IMR-90 (cell line): Measurements from ENCODE around the gene USP24. TPM values are rescaled to one million over a fixed set of nuclear protein-coding genes. Genes with fewer than 3 reads are reported as not detected.

ENCODE experiments used
- ATAC-seq: fragments of 200-7000 bp; cut with Tn5 transposase; 2 replicates; pipeline ENCODE4 v1.9.1; 2020; ENCODE audit warnings: low read depth, mild to moderate bottlenecking, moderate library complexity
- BruUV-seq: library from RNA; stranded (reverse); fragments of 400-500 nt; replicated peaks from 2 replicates; lab custom pipeline; 2021; lab: Mats Ljungman, UMichigan
- CTCF ChIA-PET: fragments of 300-600 bp; formaldehyde crosslinking; extraction: SDS; loops from one replicate; lab custom pipeline; 2021; ENCODE audit warnings: antibody characterized with exemption; lab: Yijun Ruan, JAX
- POLR2A ChIA-PET: fragments of 300-600 bp; sonication (Branson Sonifier 250); formaldehyde crosslinking; loops from one replicate; lab custom pipeline; 2022; ENCODE audit warnings: antibody characterized with exemption; ENCODE audit not compliant: unreplicated experiment; lab: Charles Lee
- DNase-seq: peaks from one replicate; pipeline ENCODE4 v3.0.0; 2013
- H2AFZ ChIP-seq: replicated peaks from 2 replicates; pipeline ENCODE3; 2013; ENCODE audit warnings: low read length, mild to moderate bottlenecking; ENCODE audit not compliant: poor library complexity
- H2AK5ac ChIP-seq: 2 replicates; pipeline ENCODE4 v1.6.1; 2013; ENCODE audit warnings: low read depth, low read length, inconsistent platforms
- H2AK9ac ChIP-seq: replicated peaks from 2 replicates; pipeline ENCODE3; 2013; ENCODE audit warnings: mild to moderate bottlenecking, low read depth, low read length, moderate library complexity; ENCODE audit not compliant: poor library complexity
- H2BK120ac ChIP-seq: 2 replicates; pipeline ENCODE4 v1.6.1; 2013; ENCODE audit warnings: low read depth, low read length, inconsistent platforms
- H2BK15ac ChIP-seq: 3 replicates; pipeline ENCODE4 v1.6.1; 2013; ENCODE audit warnings: low read depth, low read length, inconsistent platforms
- H2BK20ac ChIP-seq: 2 replicates; pipeline ENCODE4 v1.6.1; 2013; ENCODE audit warnings: low read depth, mild to moderate bottlenecking, inconsistent platforms, low read length, moderate library complexity
- H2BK5ac ChIP-seq: 2 replicates; pipeline ENCODE4 v1.6.1; 2013; ENCODE audit warnings: mild to moderate bottlenecking, low read depth, low read length, inconsistent platforms; ENCODE audit not compliant: poor library complexity, severe bottlenecking
- H3K14ac ChIP-seq: replicated peaks from 2 replicates; pipeline ENCODE4 v1.6.1; 2013; ENCODE audit warnings: low read depth, low read length, inconsistent platforms
- H3K18ac ChIP-seq: 2 replicates; pipeline ENCODE4 v1.6.1; 2013; ENCODE audit warnings: low read depth, low read length, control low read depth
- H3K23ac ChIP-seq: 2 replicates; pipeline ENCODE4 v1.6.1; 2013; ENCODE audit warnings: low read depth, low read length, inconsistent platforms
- H3K27ac ChIP-seq: 2 replicates; pipeline ENCODE4 v1.5.1; 2013; ENCODE audit warnings: mild to moderate bottlenecking, control low read depth, low read length; ENCODE audit not compliant: insufficient read depth
- H3K27me3 ChIP-seq: 2 replicates; pipeline ENCODE4 v1.6.1; 2013; ENCODE audit warnings: low read length; ENCODE audit not compliant: control insufficient read depth, insufficient read depth
- H3K36me3 ChIP-seq: 2 replicates; pipeline ENCODE4 v1.6.1; 2013; ENCODE audit warnings: low read length, mixed read lengths; ENCODE audit not compliant: control insufficient read depth, insufficient read depth
- H3K4ac ChIP-seq: 2 replicates; pipeline ENCODE4 v1.6.1; 2013; ENCODE audit warnings: low read depth, low read length, inconsistent platforms
- H3K4me1 ChIP-seq: 2 replicates; pipeline ENCODE4 v1.6.1; 2013; ENCODE audit warnings: low read length, mixed read lengths; ENCODE audit not compliant: control insufficient read depth, insufficient read depth
- H3K4me2 ChIP-seq: 2 replicates; pipeline ENCODE4 v1.6.1; 2013; ENCODE audit warnings: low read depth, mild to moderate bottlenecking, control low read depth, low read length, moderate library complexity
- H3K4me3 ChIP-seq: 2 replicates; pipeline ENCODE4 v1.5.1; 2013; ENCODE audit warnings: low read depth, mild to moderate bottlenecking, control low read depth, low read length, moderate library complexity; ENCODE audit not compliant: insufficient read depth
- H3K56ac ChIP-seq: 2 replicates; pipeline ENCODE4 v1.6.1; 2013; ENCODE audit warnings: low read length, inconsistent platforms; ENCODE audit not compliant: insufficient read depth; ENCODE audit errors: extremely low read depth
- H3K79me1 ChIP-seq, 2 experiments: 2 replicates each; pipeline ENCODE4 v1.6.1; 2013; ENCODE audit warnings: low read length in 2 of 2, inconsistent platforms in 1 of 2, low read depth in 1 of 2
- H3K9ac ChIP-seq: 2 replicates; pipeline ENCODE4 v1.6.1; 2013; ENCODE audit warnings: low read depth, low read length, control low read depth
- H3K9me1 ChIP-seq: 2 replicates; pipeline ENCODE4 v1.6.1; 2013; ENCODE audit warnings: low read length, inconsistent platforms; ENCODE audit not compliant: insufficient read depth
- H3K9me3 ChIP-seq: 2 replicates; pipeline ENCODE4 v1.6.1; 2013; ENCODE audit warnings: low read length; ENCODE audit not compliant: control insufficient read depth, insufficient read depth
- H4K20me1 ChIP-seq: 2 replicates; pipeline ENCODE4 v1.6.1; 2013; ENCODE audit warnings: low read length, inconsistent platforms; ENCODE audit not compliant: insufficient read depth
- H4K5ac ChIP-seq: 2 replicates; pipeline ENCODE4 v1.6.1; 2013; ENCODE audit warnings: mild to moderate bottlenecking, low read depth, low read length, control low read depth
- H4K8ac ChIP-seq, 2 experiments: 2 replicates each; pipeline ENCODE4 v1.6.1; 2013; ENCODE audit warnings: low read depth in 2 of 2, low read length in 2 of 2, control low read depth in 1 of 2, inconsistent platforms in 1 of 2
- H4K91ac ChIP-seq: 2 replicates; pipeline ENCODE4 v1.6.1; 2013; ENCODE audit warnings: low read depth, low read length, inconsistent platforms; ENCODE audit not compliant: insufficient read depth
- RAD21 ChIP-seq: IDR thresholded peaks from 2 replicates; pipeline ENCODE4 v1.6.1; 2012; ENCODE audit warnings: low read length, improper control_type of control experiment
- WGBS, 2 experiments: methylation state at CpG; one replicate each; pipeline versions ENCODE4 v1.1.5 to v1.1.7; 2013; ENCODE audit warnings: missing lambda C conversion rate in 2 of 2; ENCODE audit not compliant: insufficient read length in 1 of 2; ENCODE audit errors: extremely low coverage in 2 of 2; 5-methylcytosine and 5-hydroxymethylcytosine counted together
- dilution Hi-C: fragments of 300-500 bp; cut with HindIII; formaldehyde crosslinking; loops from one replicate; pipeline ENCODE4 v1.14.3; 2018; ENCODE audit warnings: low sequenced_read_pairs; ENCODE audit not compliant: unreplicated experiment
- in situ Hi-C: fragments of 300-500 bp; cut with MboI; formaldehyde crosslinking; loops from 3 replicates; pipeline ENCODE4 v1.14.3; 2019; ENCODE audit warnings: low sequenced_read_pairs, inconsistent platforms, mixed read lengths
- intact Hi-C: fragments of 100-400 bp; cut with micrococcal nuclease; formaldehyde crosslinking; loops from 2 replicates; pipeline ENCODE4 v1.10.0; 2022
- polyA plus RNA-seq, 3 experiments: library from polyadenylated mRNA; depleted of rRNA; stranded (reverse); fragments of >200 nt; gene quantifications; 2 replicates each; pipeline ENCODE4 v1.2.3, GENCODE V29; 2012; ENCODE audit warnings: low replicate concordance in 1 of 3
- total RNA-seq: library from RNA; depleted of rRNA; stranded (reverse); fragments of >200 nt; gene quantifications from 2 replicates; pipeline ENCODE4 v1.2.3, GENCODE V29; 2012
- TF ChIP-seq, protein P1 (sequence below): fragments of 150-350 bp; IDR thresholded peaks from 2 replicates; pipeline ENCODE4 v1.6.1; 2016; ENCODE audit warnings: low read depth, mild to moderate bottlenecking, low read length, moderate library complexity, borderline replicate concordance

USP24 gene
- total and polyA plus RNA-seq, 2 of the 4 experiments (the other 2 are of a cell fraction), result 8.4 to 36.7 TPM

DNA sequence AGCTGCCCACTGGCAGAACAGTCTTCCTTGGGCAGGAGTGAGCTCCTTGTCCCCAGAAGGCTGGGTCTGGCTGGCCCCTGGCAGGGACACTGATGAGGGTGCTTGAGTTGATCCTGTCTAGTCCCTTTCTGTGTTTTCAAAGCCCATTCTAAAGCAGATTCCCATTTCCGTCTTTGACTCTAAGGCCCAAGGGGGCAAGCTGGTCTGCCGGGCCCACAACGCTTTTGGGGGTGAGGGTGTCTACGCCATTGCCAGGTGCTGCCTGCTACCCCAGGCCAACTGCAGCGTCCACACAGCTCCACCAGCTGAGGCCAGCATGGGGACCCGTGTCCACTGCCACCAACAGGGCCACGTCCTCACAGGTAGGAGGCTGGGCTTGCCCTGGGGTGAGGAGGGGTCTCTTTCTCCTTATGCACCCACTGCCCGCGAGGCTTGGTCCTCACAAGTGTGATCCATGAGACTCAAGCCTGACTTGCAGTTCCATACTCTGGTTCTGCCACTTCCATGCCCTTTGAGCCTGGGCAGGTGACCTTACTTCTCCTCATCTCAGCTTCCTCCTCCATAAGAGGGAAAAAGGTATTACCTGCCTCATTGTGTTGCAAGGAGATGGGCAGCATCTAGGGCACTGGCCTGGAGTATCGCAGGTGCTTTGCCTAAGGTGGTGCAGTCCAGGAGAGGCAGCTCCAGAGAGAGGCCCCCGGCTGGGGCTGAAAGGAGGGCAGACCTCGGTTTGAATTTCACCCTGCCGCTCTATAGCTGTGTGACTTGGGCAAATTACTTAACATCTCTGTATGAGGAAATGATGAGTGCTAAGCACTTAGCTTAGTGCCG is 155.6 kb downstream of the USP24 start:
- Histone ChIP-seq H4K20me1 (peaks cover 6% of the 10 kb centered on the region), H3K36me3 (no peaks in the 10 kb centered on the region), H2BK5ac (no peak overlapping the region), H2AK9ac (no peak overlapping the region), H3K27me3 (peaks cover 24% of the 10 kb centered on the region), H3K9me3 (no peaks in the 10 kb centered on the region), H3K9me1 (peaks cover 14% of the 10 kb centered on the region; the same call in 1 of the 2 replicates), H3K9ac (no peak overlapping the region), H3K56ac (no peak overlapping the region), H3K4me3 (no peak overlapping the region), H4K8ac (no peak overlapping the region), H4K5ac (no peak overlapping the region), H2BK15ac (no peak overlapping the region), H3K18ac (no peak overlapping the region), H3K23ac (no peak overlapping the region), H3K4me1 (peaks cover 4% of the 10 kb centered on the region; the same call in 1 of the 2 replicates), H2AK5ac (no peak overlapping the region), H3K14ac (no peak overlapping the region), H2BK20ac (no peak overlapping the region), H3K27ac (no peak overlapping the region), H2AFZ (no peak overlapping the region), H3K4ac (no peak overlapping the region), H4K91ac (no peak overlapping the region), H3K4me2 (no peak overlapping the region), H2BK120ac (no peak overlapping the region), H3K79me1 (no peaks in the 10 kb centered on the region)
- dilution Hi-C loops, result no loop called here
- CTCF ChIA-PET, result no interaction called here
- no TSS peak for BruUV-seq
- intact Hi-C loops, result no loop called here
- in situ Hi-C loops, result no loop called here
- DNase-seq (no peak), ATAC-seq (no peak)
- TF ChIP-seq, protein P1, sequence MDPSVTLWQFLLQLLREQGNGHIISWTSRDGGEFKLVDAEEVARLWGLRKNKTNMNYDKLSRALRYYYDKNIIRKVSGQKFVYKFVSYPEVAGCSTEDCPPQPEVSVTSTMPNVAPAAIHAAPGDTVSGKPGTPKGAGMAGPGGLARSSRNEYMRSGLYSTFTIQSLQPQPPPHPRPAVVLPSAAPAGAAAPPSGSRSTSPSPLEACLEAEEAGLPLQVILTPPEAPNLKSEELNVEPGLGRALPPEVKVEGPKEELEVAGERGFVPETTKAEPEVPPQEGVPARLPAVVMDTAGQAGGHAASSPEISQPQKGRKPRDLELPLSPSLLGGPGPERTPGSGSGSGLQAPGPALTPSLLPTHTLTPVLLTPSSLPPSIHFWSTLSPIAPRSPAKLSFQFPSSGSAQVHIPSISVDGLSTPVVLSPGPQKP, result no peak
- no peak for TF ChIP-seq RAD21
- 93% methylated on average over 3 of the region's 14 CpGs; no CpG with 5 or more reads in 1 of the 2 experiments for WGBS, 2 experiments
- POLR2A ChIA-PET, result no interaction called here
